Breast epithelium (tissue), 3 donors: ENCODE results near the gene ACTN2.

Experiments used
- POLR2A ChIP-seq: fragments of 450-650 bp; IDR thresholded peaks from one replicate; pipeline ENCODE4 v1.6.1; 2016; ENCODE audit warnings: antibody characterized with exemption, mild to moderate bottlenecking, moderate library complexity
- TF ChIP-seq, protein P1 (sequence below), 3 donors: fragments of 450-650 bp; IDR thresholded peaks; one replicate each; pipeline ENCODE4 v1.5.1; 2016 to 2017; ENCODE audit warnings: antibody characterized with exemption in 3 of 3, mild to moderate bottlenecking in 3 of 3, moderate library complexity in 3 of 3

DNA sequence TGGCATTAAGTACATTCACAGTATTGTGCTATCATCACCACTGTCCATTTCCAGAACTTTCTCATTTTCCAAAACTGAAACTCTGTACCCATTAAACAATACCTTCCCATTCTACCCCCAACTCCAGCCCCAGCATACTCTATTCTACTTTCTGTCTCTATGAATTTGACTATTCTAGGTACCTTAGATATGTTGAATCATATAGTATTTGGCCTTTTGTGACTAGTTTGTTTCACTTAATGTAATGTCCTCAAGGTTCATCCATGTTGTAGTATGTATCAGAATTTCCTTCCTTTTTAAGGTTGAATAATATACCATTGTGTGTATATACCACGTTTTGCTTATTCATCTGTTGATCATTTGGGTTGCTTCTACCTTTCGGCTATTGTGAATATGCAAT is 120.3 kb downstream of the ACTN2 start:
- TF ChIP-seq, protein P1, sequence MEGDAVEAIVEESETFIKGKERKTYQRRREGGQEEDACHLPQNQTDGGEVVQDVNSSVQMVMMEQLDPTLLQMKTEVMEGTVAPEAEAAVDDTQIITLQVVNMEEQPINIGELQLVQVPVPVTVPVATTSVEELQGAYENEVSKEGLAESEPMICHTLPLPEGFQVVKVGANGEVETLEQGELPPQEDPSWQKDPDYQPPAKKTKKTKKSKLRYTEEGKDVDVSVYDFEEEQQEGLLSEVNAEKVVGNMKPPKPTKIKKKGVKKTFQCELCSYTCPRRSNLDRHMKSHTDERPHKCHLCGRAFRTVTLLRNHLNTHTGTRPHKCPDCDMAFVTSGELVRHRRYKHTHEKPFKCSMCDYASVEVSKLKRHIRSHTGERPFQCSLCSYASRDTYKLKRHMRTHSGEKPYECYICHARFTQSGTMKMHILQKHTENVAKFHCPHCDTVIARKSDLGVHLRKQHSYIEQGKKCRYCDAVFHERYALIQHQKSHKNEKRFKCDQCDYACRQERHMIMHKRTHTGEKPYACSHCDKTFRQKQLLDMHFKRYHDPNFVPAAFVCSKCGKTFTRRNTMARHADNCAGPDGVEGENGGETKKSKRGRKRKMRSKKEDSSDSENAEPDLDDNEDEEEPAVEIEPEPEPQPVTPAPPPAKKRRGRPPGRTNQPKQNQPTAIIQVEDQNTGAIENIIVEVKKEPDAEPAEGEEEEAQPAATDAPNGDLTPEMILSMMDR (IDR thresholded peaks at IDR 0.05), result no peak
- TF ChIP-seq POLR2A, result no peak
